Upper lobe of right lung (tissue), 1 donor: ENCODE measurements around the gene EPN2. TPM values are rescaled to one million over a fixed set of nuclear protein-coding genes. Genes with fewer than 3 reads are reported as not detected.
A peak's percentile ranks its signal among the peaks of the same experiment; 100 is the strongest.

Source experiments
- ATAC-seq: fragments of 200-7000 bp; cut with Tn5 transposase; one replicate; pipeline ENCODE4 v1.9.1; 2020; ENCODE audit warnings: mild to moderate bottlenecking, moderate library complexity
- DNase-seq: peaks from one replicate; pipeline ENCODE4 v3.0.0-alpha.2; 2020
- H3K27ac ChIP-seq: fragments of 200-600 bp; one replicate; pipeline ENCODE4 v1.8.0; 2022
- H3K27me3 ChIP-seq: fragments of 200-600 bp; one replicate; pipeline ENCODE4 v1.8.0; 2022; ENCODE audit warnings: mild to moderate bottlenecking
- H3K36me3 ChIP-seq: fragments of 200-600 bp; one replicate; pipeline ENCODE4 v1.8.0; 2022
- H3K4me1 ChIP-seq: fragments of 200-600 bp; one replicate; pipeline ENCODE4 v1.8.0; 2022
- H3K4me3 ChIP-seq: fragments of 200-600 bp; one replicate; pipeline ENCODE4 v1.8.0; 2022; ENCODE audit warnings: mild to moderate bottlenecking
- H3K9me3 ChIP-seq: fragments of 200-600 bp; one replicate; pipeline ENCODE4 v1.8.0; 2022
- intact Hi-C: fragments of 100-400 bp; cut with DNase I; formaldehyde crosslinking; loops from one replicate; pipeline ENCODE4 v1.11.0; 2022
- total RNA-seq: library from RNA; stranded (reverse); fragmentation: NEBNext Ultra II Directional; extraction: Animal tissue kit (Norgen Biotek cat#: 25700); gene quantifications from one replicate; pipeline ENCODE4 v1.2.1, GENCODE V29; 2021
- TF ChIP-seq, protein P1 (sequence below): fragments of 200-600 bp; IDR thresholded peaks from one replicate; pipeline ENCODE4 v1.8.0; 2022; ENCODE audit warnings: antibody characterized with exemption
- donor health status: DM: no; HTN: yes; CAD: no; lungs with severe emphysema.

Gene EPN2
- total RNA-seq, 1 donor from 2014 or later: 54.5 TPM

DNA sequence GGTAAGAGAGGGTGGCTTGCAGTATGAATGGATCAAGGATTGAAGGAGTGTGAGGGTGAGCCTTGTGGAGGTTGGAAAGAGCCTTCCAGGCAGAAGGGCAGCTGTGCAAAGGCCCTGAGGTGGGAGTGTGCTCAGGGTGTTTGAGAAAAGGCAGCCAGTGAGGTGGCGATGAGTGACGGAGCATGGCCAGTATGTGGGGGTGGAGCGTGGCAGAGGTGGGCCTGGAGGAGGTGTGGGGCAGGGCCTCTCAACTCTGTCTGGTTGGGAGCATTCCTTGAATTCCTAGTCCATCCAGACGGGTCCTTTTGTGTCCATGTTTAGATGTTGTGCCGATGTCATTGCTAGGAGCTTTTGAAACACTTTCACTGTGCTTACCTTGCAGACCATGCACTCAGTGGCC lies 51.3 kb downstream of the EPN2 start:
- H3K9me3 ChIP-seq: no peaks in the 10 kb centered on the region
- TF ChIP-seq, protein P1, sequence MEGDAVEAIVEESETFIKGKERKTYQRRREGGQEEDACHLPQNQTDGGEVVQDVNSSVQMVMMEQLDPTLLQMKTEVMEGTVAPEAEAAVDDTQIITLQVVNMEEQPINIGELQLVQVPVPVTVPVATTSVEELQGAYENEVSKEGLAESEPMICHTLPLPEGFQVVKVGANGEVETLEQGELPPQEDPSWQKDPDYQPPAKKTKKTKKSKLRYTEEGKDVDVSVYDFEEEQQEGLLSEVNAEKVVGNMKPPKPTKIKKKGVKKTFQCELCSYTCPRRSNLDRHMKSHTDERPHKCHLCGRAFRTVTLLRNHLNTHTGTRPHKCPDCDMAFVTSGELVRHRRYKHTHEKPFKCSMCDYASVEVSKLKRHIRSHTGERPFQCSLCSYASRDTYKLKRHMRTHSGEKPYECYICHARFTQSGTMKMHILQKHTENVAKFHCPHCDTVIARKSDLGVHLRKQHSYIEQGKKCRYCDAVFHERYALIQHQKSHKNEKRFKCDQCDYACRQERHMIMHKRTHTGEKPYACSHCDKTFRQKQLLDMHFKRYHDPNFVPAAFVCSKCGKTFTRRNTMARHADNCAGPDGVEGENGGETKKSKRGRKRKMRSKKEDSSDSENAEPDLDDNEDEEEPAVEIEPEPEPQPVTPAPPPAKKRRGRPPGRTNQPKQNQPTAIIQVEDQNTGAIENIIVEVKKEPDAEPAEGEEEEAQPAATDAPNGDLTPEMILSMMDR: no peak
- H3K27me3 ChIP-seq: no peaks in the 10 kb centered on the region
- peaks cover 26% of the 10 kb centered on the region for H3K4me1 ChIP-seq
- H3K27ac ChIP-seq: no peak overlapping the region
- H3K36me3 ChIP-seq: no peaks in the 10 kb centered on the region
- no peak overlapping the region for H3K4me3 ChIP-seq
- ATAC-seq (peak; percentile 79), DNase-seq (no peak)
- intact Hi-C loops: no loop called here

- Histone ChIP-seq H3K4me1 (peaks cover 15% of the 10 kb centered on the region), H3K4me3 (no peak overlapping the region), H3K9me3 (no peaks in the 10 kb centered on the region), H3K27ac (no peak overlapping the region), H3K27me3 (no peaks in the 10 kb centered on the region), H3K36me3 (no peaks in the 10 kb centered on the region)
- ATAC-seq: peak; percentile 33
- intact Hi-C loops: no loop called here
- TF ChIP-seq, protein P1: no peak
- no peak for DNase-seq
These were observed 53.0 kb downstream of the EPN2 start for GRCh38 chr17:19290066-19290705.

DNA sequence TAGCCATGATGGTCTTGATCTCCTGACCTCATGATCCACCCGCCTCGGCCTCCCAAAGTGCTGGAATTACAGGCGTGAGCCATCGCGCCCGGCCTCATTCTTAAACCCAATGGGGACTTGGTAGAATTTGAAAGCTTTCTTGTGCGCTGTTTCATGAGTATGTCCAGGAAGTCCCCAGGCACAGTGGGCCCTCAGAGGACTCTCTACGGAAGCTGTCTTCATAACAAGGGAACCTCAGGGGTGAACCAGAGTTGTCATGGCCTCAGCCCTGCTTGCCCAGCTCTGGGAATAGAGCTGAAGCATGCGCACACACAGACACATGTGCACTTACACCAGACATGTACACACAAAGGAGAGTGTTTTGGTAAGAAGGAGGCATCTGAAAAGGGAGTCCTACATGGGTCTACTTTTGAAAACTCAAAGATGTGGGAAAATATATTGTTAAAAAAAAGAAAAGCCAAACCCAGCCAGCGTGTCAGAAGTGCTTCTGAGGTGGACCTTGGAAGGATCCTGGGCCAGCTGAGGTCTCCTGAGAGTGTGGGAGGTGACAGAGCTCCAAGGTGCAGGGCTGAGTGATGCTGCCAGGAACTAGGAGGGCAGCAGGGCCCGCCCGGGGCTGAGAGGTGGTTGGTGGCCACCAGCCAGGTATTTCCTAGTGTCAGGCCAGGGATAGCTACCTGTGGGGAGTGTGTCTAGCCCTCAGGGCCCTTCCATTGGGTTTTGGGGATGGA lies 54.6 kb downstream of the EPN2 start:
- intact Hi-C loops: no loop called here
- Histone ChIP-seq H3K27ac (no peak overlapping the region), H3K36me3 (no peaks in the 10 kb centered on the region), H3K4me3 (no peak overlapping the region), H3K4me1 (peaks cover 10% of the 10 kb centered on the region), H3K27me3 (no peaks in the 10 kb centered on the region), H3K9me3 (no peaks in the 10 kb centered on the region)
- TF ChIP-seq, protein P1: no peak
- DNase-seq (no peak), ATAC-seq (peak; percentile 51)

GRCh38 chr17:19292377-19292711 lies 55.2 kb downstream of the EPN2 start:
- DNase-seq (no peak), ATAC-seq (no peak)
- intact Hi-C loops: no loop called here

GRCh38 chr17:19294443-19294842 lies 57.3 kb downstream of the EPN2 start:
- Histone ChIP-seq H3K9me3 (no peaks in the 10 kb centered on the region), H3K27me3 (no peaks in the 10 kb centered on the region), H3K27ac (no peak overlapping the region), H3K4me1 (peaks cover 18% of the 10 kb centered on the region), H3K36me3 (no peaks in the 10 kb centered on the region), H3K4me3 (no peak overlapping the region)
- DNase-seq (no peak), ATAC-seq (no peak)
- TF ChIP-seq, protein P1: no peak
- intact Hi-C loops: no loop called here

More at GRCh38 chr17:19292377-19292711, 55.2 kb downstream of the EPN2 start:
- no peaks in the 10 kb centered on the region for H3K9me3 ChIP-seq
- H3K4me3 ChIP-seq: no peak overlapping the region
- H3K27ac ChIP-seq: no peak overlapping the region
- no peaks in the 10 kb centered on the region for H3K36me3 ChIP-seq
- TF ChIP-seq, protein P1: no peak
- no peaks in the 10 kb centered on the region for H3K27me3 ChIP-seq
- peaks cover 10% of the 10 kb centered on the region for H3K4me1 ChIP-seq
